22Rv1 (cell line): ENCODE data around the gene GLA.

Experiments used
- CTCF ChIP-seq: fragments of 450-650 bp; IDR thresholded peaks from 2 replicates; pipeline ENCODE4 v1.5.1; 2017; ENCODE audit warnings: mild to moderate bottlenecking
- ZFX ChIP-seq: fragments of 450-650 bp; IDR thresholded peaks from 2 replicates; pipeline ENCODE4 v1.6.1; 2017; ENCODE audit warnings: antibody characterized with exemption, borderline replicate concordance

DNA sequence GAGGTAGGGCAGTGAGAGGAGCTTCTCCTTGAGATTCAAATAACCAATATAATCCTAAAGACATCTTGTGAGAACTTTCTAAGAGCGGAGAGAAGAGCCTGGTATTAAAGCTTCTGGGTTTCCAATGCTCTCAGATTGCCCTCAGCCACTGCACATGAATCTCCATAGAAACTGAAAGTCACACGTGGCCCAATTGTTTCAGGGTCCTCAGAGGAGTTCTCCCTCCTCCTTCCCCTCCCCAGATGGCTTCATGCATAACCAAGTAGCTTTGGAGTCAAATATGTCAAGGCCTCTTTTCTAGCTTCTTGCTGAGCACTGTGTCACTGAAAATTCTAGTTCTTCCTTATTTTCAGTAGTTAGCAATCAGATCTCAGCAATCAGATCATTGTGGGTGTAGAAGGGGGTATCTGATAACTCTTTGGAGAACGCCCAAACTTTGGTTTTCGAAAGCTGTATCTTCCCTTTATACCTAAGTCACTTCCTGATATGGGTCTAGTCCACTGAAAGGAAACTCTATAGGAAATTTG, 24.0 kb downstream of the GLA start:
- TF ChIP-seq CTCF (no peak), ZFX (no peak)
